Renal pelvis (tissue), 4 donors: ENCODE measurements around the gene MGP. TPM values are rescaled to one million over a fixed set of nuclear protein-coding genes. Genes with fewer than 3 reads are reported as not detected.

Experiments
- DNase-seq: peaks from one replicate; pipeline ENCODE4 v3.0.0-alpha.2; 2013
- polyA plus RNA-seq, 3 donors: library from polyadenylated mRNA; unstranded; fragments of 120-200 nt; gene quantifications; one replicate each; pipeline ENCODE4 v1.2.1, GENCODE V29; 2013; ENCODE audit not compliant: insufficient read length in 3 of 3

The MGP gene
- polyA plus RNA-seq, 3 donors = 27.4 to 52.6 (median 36.0) TPM

- no peak for DNase-seq
These were observed 20.5 kb upstream of the MGP start for GRCh38 chr12:14906114-14906513.

GRCh38 chr12:14905269-14906004, 19.8 kb upstream of the MGP start:
- DNase-seq = no peak

GRCh38 chr12:14904854-14905253, 19.2 kb upstream of the MGP start:
- no peak for DNase-seq

- no peak for DNase-seq
These were observed 17.9 kb upstream of the MGP start for GRCh38 chr12:14903386-14904098.

GRCh38 chr12:14902465-14902864, 16.8 kb upstream of the MGP start:
- no peak for DNase-seq

- DNase-seq = no peak
These were observed 15.5 kb upstream of the MGP start for GRCh38 chr12:14901228-14901562.

GRCh38 chr12:14900521-14901227, 15.0 kb upstream of the MGP start:
- DNase-seq = no peak

- no peak for DNase-seq
These were observed 11.0 kb upstream of the MGP start for GRCh38 chr12:14896521-14897169.

- DNase-seq = peak; percentile 46
These were observed 8.0 kb upstream of the MGP start for GRCh38 chr12:14893506-14894250.

- no peak for DNase-seq
These were observed 7.3 kb upstream of the MGP start for GRCh38 chr12:14892726-14893505.

GRCh38 chr12:14890701-14891100, 5.0 kb upstream of the MGP start:
- no peak for DNase-seq

GRCh38 chr12:14886271-14886670, 617 bp upstream of the MGP start:
- DNase-seq = no peak

GRCh38 chr12:14884458-14884878, 1.2 kb downstream of the MGP start:
- peak; percentile 72 for DNase-seq

- peak; percentile 54 for DNase-seq
These were observed 2.0 kb downstream of the MGP start for GRCh38 chr12:14883686-14884085.

- DNase-seq = no peak
These were observed 4.7 kb downstream of the MGP start for GRCh38 chr12:14880890-14881453.

GRCh38 chr12:14879222-14879933, 6.3 kb downstream of the MGP start:
- no peak for DNase-seq

- DNase-seq = no peak
These were observed 7.2 kb downstream of the MGP start for GRCh38 chr12:14878488-14878887.

- DNase-seq = no peak
These were observed 8.8 kb downstream of the MGP start for GRCh38 chr12:14876833-14877232.

- no peak for DNase-seq
These were observed 10.8 kb downstream of the MGP start for GRCh38 chr12:14874882-14875281.
